T-helper 1 cell treated with Interleukin-12 subunit alpha and Interleukin-12 subunit beta and Interleukin-4 antibody, amounts not matched to agents 30 μg/mL and 1 μg/mL, for 36 hours (primary cell): ENCODE measurements around the gene TMEM220.

ENCODE experiments used
- H3K27ac Mint-ChIP-seq: one replicate; pipeline ENCODE4 v1.8.0; 2021; ENCODE audit warnings: mild to moderate bottlenecking, mixed read lengths
- H3K27me3 Mint-ChIP-seq: one replicate; pipeline ENCODE4 v1.8.0; 2021; ENCODE audit warnings: low read depth, mixed read lengths
- H3K36me3 Mint-ChIP-seq: one replicate; pipeline ENCODE4 v1.8.0; 2021; ENCODE audit warnings: low read depth, mixed read lengths
- H3K4me1 Mint-ChIP-seq: one replicate; pipeline ENCODE4 v1.8.0; 2021; ENCODE audit warnings: low read depth, mixed read lengths
- H3K4me3 Mint-ChIP-seq: one replicate; pipeline ENCODE4 v1.8.0; 2021; ENCODE audit warnings: mild to moderate bottlenecking, moderate library complexity, mixed read lengths
- H3K9me3 Mint-ChIP-seq: one replicate; pipeline ENCODE4 v1.8.0; 2021; ENCODE audit warnings: mixed read lengths

Gene TMEM220

GRCh38 chr17:10729334-10730193, at the start of gene TMEM220:
Gene TMEM220 (minus strand): TSS chr17:10730023. CDS start chr17:10729851, 172 bp downstream.
- Mint-ChIP-seq H3K9me3 (no peaks in the 10 kb centered on the region), H3K27ac (peak within 1 kb of the TSS; percentile 63), H3K4me1 (peaks cover 13% of the 10 kb centered on the region), H3K4me3 (peak within 1 kb of the TSS; percentile 99), H3K36me3 (peaks cover 1% of the 10 kb centered on the region), H3K27me3 (peaks cover 27% of the 10 kb centered on the region)

DNA sequence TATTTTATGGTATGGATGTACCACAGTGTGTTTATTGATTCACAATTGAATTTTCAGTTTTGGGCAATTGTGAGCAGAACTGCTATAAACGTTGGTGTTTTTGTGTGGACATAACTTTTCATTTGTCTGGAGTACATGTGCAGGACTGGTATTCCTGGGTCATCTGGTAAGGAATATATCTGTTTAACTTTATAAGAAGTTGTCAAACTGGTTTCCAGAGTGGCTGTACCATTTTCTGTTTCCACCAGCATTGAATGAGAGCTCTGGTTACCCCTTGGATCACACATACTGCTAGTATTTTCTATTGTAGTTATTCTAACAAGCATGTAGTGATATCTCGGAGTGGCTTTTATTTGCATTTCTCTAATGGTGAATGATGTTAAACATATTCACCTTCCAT, 49.8 kb upstream of the TMEM220 start:
- peaks cover 10% of the 10 kb centered on the region for H3K27me3 Mint-ChIP-seq
- H3K4me1 Mint-ChIP-seq = no peaks in the 10 kb centered on the region
- H3K27ac Mint-ChIP-seq = no peak overlapping the region
- no peaks in the 10 kb centered on the region for H3K36me3 Mint-ChIP-seq
- no peak overlapping the region for H3K4me3 Mint-ChIP-seq
- H3K9me3 Mint-ChIP-seq = peaks cover 6% of the 10 kb centered on the region

GRCh38 chr17:10777890-10778289, 48.1 kb upstream of the TMEM220 start:
- H3K27ac Mint-ChIP-seq = no peak overlapping the region
- no peaks in the 10 kb centered on the region for H3K36me3 Mint-ChIP-seq

DNA sequence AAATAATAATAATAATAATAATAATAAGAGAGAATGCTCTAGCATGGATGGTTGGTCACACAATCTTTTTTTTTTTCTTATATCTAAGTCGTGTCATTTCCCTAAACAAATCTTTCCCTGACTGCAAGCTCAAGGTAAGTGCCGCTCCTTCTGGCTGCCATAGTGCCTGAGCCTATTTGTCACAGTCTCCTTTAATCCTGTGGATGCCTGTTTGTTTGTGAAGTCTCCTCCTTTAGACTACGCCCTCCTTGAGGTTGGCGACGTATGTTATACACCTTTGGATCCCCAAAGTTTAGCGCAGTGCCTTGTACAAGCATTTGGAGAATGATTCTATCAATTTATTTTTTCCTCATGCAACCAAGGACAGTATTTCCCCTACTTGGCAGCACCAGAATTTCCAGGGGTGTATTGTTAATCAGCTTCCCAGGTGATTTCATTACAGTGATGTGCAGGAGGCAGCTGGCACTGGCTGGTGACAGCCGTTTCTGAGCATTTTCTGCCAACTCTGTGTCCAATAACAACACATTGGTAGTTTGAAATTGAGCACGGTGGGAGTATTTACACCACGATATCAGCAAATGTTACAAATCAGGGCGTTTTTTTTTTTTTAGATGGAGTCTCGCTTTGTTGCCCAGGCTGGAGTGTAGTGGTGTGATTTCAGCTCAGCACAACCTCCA, 47.4 kb upstream of the TMEM220 start:
- Mint-ChIP-seq H3K4me1 (no peaks in the 10 kb centered on the region), H3K4me3 (no peak overlapping the region), H3K36me3 (no peaks in the 10 kb centered on the region), H3K27me3 (no peaks in the 10 kb centered on the region), H3K9me3 (peaks cover 12% of the 10 kb centered on the region), H3K27ac (no peak overlapping the region)

More at GRCh38 chr17:10777890-10778289, 48.1 kb upstream of the TMEM220 start:
- H3K27me3 Mint-ChIP-seq = peaks cover 4% of the 10 kb centered on the region
- no peak overlapping the region for H3K4me3 Mint-ChIP-seq
- H3K9me3 Mint-ChIP-seq = peaks cover 9% of the 10 kb centered on the region
- H3K4me1 Mint-ChIP-seq = no peaks in the 10 kb centered on the region

- Mint-ChIP-seq H3K27me3 (no peaks in the 10 kb centered on the region), H3K36me3 (peaks cover 1% of the 10 kb centered on the region), H3K27ac (no peak overlapping the region), H3K4me3 (no peak overlapping the region), H3K9me3 (peaks cover 18% of the 10 kb centered on the region), H3K4me1 (no peaks in the 10 kb centered on the region)
These were observed 46.6 kb upstream of the TMEM220 start for GRCh38 chr17:10776381-10776780.

GRCh38 chr17:10775740-10776356, 46.0 kb upstream of the TMEM220 start:
- no peaks in the 10 kb centered on the region for H3K27me3 Mint-ChIP-seq
- H3K4me1 Mint-ChIP-seq = no peaks in the 10 kb centered on the region
- peaks cover 2% of the 10 kb centered on the region for H3K36me3 Mint-ChIP-seq
- H3K9me3 Mint-ChIP-seq = peaks cover 20% of the 10 kb centered on the region
- no peak overlapping the region for H3K27ac Mint-ChIP-seq
- H3K4me3 Mint-ChIP-seq = no peak overlapping the region

- Mint-ChIP-seq H3K4me1 (no peaks in the 10 kb centered on the region), H3K36me3 (peaks cover 2% of the 10 kb centered on the region), H3K4me3 (no peak overlapping the region), H3K27me3 (no peaks in the 10 kb centered on the region), H3K9me3 (peaks cover 20% of the 10 kb centered on the region), H3K27ac (no peak overlapping the region)
These were observed 45.2 kb upstream of the TMEM220 start for GRCh38 chr17:10775058-10775457.

- H3K4me3 Mint-ChIP-seq = no peak overlapping the region
- H3K4me1 Mint-ChIP-seq = no peaks in the 10 kb centered on the region
- no peak overlapping the region for H3K27ac Mint-ChIP-seq
These were observed 43.6 kb upstream of the TMEM220 start for GRCh38 chr17:10773391-10773790.

GRCh38 chr17:10772425-10773380, 42.9 kb upstream of the TMEM220 start:
- no peak overlapping the region for H3K27ac Mint-ChIP-seq
- H3K27me3 Mint-ChIP-seq = no peaks in the 10 kb centered on the region
- H3K4me1 Mint-ChIP-seq = no peaks in the 10 kb centered on the region
- H3K9me3 Mint-ChIP-seq = peaks cover 20% of the 10 kb centered on the region
- H3K4me3 Mint-ChIP-seq = no peak overlapping the region
- peaks cover 2% of the 10 kb centered on the region for H3K36me3 Mint-ChIP-seq

More at GRCh38 chr17:10773391-10773790, 43.6 kb upstream of the TMEM220 start:
- peaks cover 20% of the 10 kb centered on the region for H3K9me3 Mint-ChIP-seq
- no peaks in the 10 kb centered on the region for H3K27me3 Mint-ChIP-seq
- peaks cover 2% of the 10 kb centered on the region for H3K36me3 Mint-ChIP-seq

- H3K4me3 Mint-ChIP-seq = no peak overlapping the region
- peaks cover 20% of the 10 kb centered on the region for H3K9me3 Mint-ChIP-seq
- peaks cover 2% of the 10 kb centered on the region for H3K36me3 Mint-ChIP-seq
- no peaks in the 10 kb centered on the region for H3K4me1 Mint-ChIP-seq
- H3K27ac Mint-ChIP-seq = no peak overlapping the region
- no peaks in the 10 kb centered on the region for H3K27me3 Mint-ChIP-seq
These were observed 41.3 kb upstream of the TMEM220 start for GRCh38 chr17:10771148-10771547.

DNA sequence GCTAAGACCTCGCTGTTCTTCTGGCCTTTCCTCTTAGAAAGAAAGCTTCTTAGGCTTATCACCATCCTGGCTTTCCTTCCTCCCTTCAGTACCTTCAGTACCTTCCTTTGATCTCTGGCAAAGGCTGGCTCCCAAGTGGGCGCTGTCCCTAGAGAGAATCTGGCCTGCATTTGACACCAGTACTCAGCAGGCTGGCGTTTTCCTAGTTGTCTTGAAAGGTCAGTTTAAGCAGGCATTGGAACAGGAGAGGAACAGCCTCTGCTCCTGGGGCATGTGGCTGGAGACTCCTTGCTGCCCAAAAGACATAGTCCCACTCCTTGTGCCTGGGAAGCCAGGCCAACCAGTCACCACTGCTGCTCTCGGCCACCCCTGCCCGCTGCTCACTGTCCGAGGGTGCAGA, 40.0 kb upstream of the TMEM220 start:
- no peaks in the 10 kb centered on the region for H3K4me1 Mint-ChIP-seq
- H3K27ac Mint-ChIP-seq = no peak overlapping the region
- no peak overlapping the region for H3K4me3 Mint-ChIP-seq
- H3K27me3 Mint-ChIP-seq = no peaks in the 10 kb centered on the region
- peaks cover 2% of the 10 kb centered on the region for H3K36me3 Mint-ChIP-seq
- H3K9me3 Mint-ChIP-seq = peaks cover 14% of the 10 kb centered on the region

DNA sequence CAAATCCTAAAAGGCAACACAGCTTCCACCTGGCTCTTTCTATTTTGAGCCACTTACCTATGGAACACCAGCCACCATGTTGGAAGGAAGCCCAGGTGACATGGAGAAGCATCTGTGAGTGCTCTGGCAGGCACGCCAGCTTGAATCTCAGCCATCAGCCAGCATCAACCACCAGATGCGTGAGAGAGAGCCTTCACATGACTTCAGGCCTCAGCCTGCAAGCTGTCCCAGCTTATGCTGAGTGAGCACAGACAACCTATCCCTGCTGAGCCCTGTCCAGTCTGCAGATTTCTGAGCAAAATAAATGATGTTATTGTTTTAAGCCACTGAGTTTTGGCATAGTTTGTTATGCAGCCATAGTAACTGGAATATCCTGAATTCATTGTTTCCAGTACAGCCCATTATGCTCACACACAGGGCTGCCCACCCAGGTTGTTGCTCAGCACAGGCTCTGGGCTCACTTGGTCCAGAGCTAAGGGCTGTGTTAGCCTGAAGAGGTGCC, 39.0 kb upstream of the TMEM220 start:
- Mint-ChIP-seq H3K4me1 (no peaks in the 10 kb centered on the region), H3K27me3 (no peaks in the 10 kb centered on the region), H3K4me3 (no peak overlapping the region), H3K36me3 (peaks cover 2% of the 10 kb centered on the region), H3K27ac (no peak overlapping the region), H3K9me3 (peaks cover 14% of the 10 kb centered on the region)

- H3K27ac Mint-ChIP-seq = no peak overlapping the region
- H3K36me3 Mint-ChIP-seq = peaks cover 2% of the 10 kb centered on the region
- H3K9me3 Mint-ChIP-seq = peaks cover 8% of the 10 kb centered on the region
- H3K27me3 Mint-ChIP-seq = no peaks in the 10 kb centered on the region
- no peak overlapping the region for H3K4me3 Mint-ChIP-seq
- no peaks in the 10 kb centered on the region for H3K4me1 Mint-ChIP-seq
These were observed 37.4 kb upstream of the TMEM220 start for GRCh38 chr17:10767232-10767631.

- no peaks in the 10 kb centered on the region for H3K36me3 Mint-ChIP-seq
- no peaks in the 10 kb centered on the region for H3K4me1 Mint-ChIP-seq
- no peak overlapping the region for H3K4me3 Mint-ChIP-seq
- H3K9me3 Mint-ChIP-seq = no peaks in the 10 kb centered on the region
- no peak overlapping the region for H3K27ac Mint-ChIP-seq
- H3K27me3 Mint-ChIP-seq = no peaks in the 10 kb centered on the region
These were observed 32.2 kb upstream of the TMEM220 start for GRCh38 chr17:10762037-10762436.
